Activated T-cell treated with anti-CD3 and anti-CD28 coated beads, Interleukin-2, amount 50 U/mL, for 72 hours (primary cell): ENCODE measurements around the gene TMPRSS11D. TPM values are rescaled to one million over a fixed set of nuclear protein-coding genes. Genes with fewer than 3 reads are reported as not detected.

Experiments
- ATAC-seq, 2 donors: fragments of 150-1000 bp; cut with Tn5 transposase; replicated peaks in 1 of 2; 2 replicates each; pipeline ENCODE4 v1.10.0; 2021; ENCODE audit warnings: moderate library complexity in 2 of 2, mild to moderate bottlenecking in 1 of 2
- DNase-seq, 2 donors: peaks; one replicate each; pipeline ENCODE4 v3.0.0; 2021 to 2022; ENCODE audit warnings: mixed read lengths in 1 of 2
- H3K27ac Mint-ChIP-seq: one replicate; pipeline ENCODE4 v1.8.0; 2022; ENCODE audit warnings: mild to moderate bottlenecking, moderate library complexity, mixed read lengths
- H3K27me3 Mint-ChIP-seq: one replicate; pipeline ENCODE4 v1.8.0; 2022; ENCODE audit warnings: low read depth, mixed read lengths
- H3K36me3 Mint-ChIP-seq, 2 donors: one replicate each; pipeline ENCODE4 v1.8.0; 2022; ENCODE audit warnings: mixed read lengths in 2 of 2, mild to moderate bottlenecking in 1 of 2; ENCODE audit not compliant: insufficient read depth in 2 of 2
- H3K4me1 Mint-ChIP-seq: one replicate; pipeline ENCODE4 v1.8.0; 2022; ENCODE audit warnings: low read depth, mixed read lengths
- H3K4me3 Mint-ChIP-seq, 2 donors: one replicate each; pipeline ENCODE4 v1.8.0; 2022; ENCODE audit warnings: mild to moderate bottlenecking in 2 of 2, mixed read lengths in 2 of 2, moderate library complexity in 2 of 2
- H3K9me3 Mint-ChIP-seq, 2 donors: one replicate each; pipeline ENCODE4 v1.8.0; 2022; ENCODE audit warnings: mixed read lengths in 2 of 2
- total RNA-seq, 2 donors: library from RNA; stranded (reverse); gene quantifications; one replicate each; pipeline ENCODE4 v1.2.3, GENCODE V29; 2022

The TMPRSS11D gene
- total RNA-seq, 2 donors from 2014 or later = not detected

DNA sequence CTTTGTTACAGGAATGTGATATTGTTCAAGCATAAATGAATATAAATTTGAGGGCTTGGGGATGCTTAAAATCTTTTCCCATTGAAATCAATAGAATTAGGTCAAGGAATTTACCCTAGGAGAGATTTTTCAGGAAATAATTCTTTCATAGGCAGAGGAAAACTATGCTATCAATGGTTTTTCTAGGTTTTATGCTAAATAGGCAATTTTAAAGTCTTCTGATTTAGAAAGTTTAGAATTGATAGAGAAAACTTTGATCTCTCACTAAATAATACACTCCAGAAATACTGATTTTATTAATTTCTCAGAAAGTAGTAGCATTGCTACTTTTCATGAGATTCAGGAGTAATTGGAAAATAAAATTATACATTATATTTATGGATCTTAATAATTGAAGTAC, 93.1 kb downstream of the TMPRSS11D start:
- ATAC-seq (no peak), DNase-seq (no peak)
- peaks cover 0 to 3% of the 10 kb centered on the region in 2 donors for H3K9me3 Mint-ChIP-seq
- peaks cover 0 to 4% of the 10 kb centered on the region in 2 donors for H3K36me3 Mint-ChIP-seq
- no peaks in the 10 kb centered on the region for H3K27me3 Mint-ChIP-seq
- no peak overlapping the region for H3K27ac Mint-ChIP-seq
- H3K4me3 Mint-ChIP-seq = no peak overlapping the region
- no peaks in the 10 kb centered on the region for H3K4me1 Mint-ChIP-seq

DNA sequence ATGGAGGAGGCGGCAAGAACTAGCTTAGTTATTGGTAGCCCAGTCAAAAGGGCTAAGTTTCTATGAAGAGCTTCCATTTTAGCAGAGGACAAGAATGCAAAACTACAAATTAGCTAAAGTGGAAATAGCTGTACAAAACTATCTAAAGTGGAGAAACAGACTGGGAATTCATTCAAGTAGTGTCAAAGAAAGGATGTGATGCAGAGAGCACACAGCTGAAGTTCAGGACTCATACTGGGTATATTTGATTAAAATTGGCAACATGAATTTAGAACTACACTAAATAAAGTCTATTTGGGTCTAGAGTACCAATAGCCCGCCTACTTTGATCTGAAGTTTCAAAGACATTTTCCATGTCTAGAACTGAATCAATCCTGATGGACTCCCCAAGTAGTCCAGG, 96.5 kb downstream of the TMPRSS11D start:
- DNase-seq (no peak), ATAC-seq (no peak)
- no peak overlapping the region for H3K27ac Mint-ChIP-seq
- peaks cover 0 to 3% of the 10 kb centered on the region in 2 donors for H3K9me3 Mint-ChIP-seq
- H3K27me3 Mint-ChIP-seq = no peaks in the 10 kb centered on the region
- peaks cover 0 to 4% of the 10 kb centered on the region in 2 donors for H3K36me3 Mint-ChIP-seq
- H3K4me1 Mint-ChIP-seq = no peaks in the 10 kb centered on the region
- no peak overlapping the region for H3K4me3 Mint-ChIP-seq

DNA sequence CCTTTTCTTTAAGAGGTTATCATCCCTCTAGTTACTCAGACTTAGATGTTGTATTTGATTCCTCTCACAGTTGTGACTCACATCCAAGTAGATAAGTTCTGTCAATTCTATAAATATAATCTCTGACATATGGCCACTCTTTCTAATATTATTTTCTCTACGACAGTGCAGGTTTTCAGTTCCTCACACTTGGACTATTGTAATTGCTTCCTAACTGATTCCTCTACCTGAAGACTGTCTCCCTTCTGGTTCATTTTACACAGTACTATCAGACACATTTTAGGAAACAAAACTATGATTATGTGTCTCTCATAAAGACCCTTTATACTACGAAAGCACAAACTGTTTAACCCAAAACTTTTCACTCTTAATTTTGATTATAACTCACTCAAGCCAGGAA, 98.3 kb downstream of the TMPRSS11D start:
- ATAC-seq (peak in 1 of 2 donors; percentile 30), DNase-seq (no peak)
- H3K36me3 Mint-ChIP-seq = no peaks in the 10 kb centered on the region
- no peak overlapping the region for H3K4me3 Mint-ChIP-seq
- no peaks in the 10 kb centered on the region for H3K9me3 Mint-ChIP-seq
- no peaks in the 10 kb centered on the region for H3K4me1 Mint-ChIP-seq
- H3K27me3 Mint-ChIP-seq = no peaks in the 10 kb centered on the region
- no peak overlapping the region for H3K27ac Mint-ChIP-seq

DNA sequence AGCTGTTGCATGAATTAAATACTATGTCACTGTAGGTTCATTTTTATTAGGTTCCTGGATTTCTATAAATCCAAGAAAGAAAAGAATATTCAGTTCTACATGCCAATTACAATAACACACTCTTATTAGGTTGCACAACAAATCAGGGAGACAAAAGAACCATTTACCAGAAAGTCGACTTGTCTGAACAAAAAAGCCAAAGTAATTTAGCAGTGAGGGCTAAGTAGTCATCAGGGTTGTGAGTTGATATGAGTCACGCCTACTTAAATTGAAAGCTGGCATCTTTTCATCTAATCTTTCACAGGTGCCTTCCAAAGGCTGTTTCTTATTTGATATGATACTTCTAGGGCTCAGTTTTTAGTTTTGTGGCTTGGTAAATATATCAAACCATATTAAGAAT, 104.2 kb downstream of the TMPRSS11D start:
- Mint-ChIP-seq H3K4me1 (peaks cover 7% of the 10 kb centered on the region), H3K27ac (no peak overlapping the region), H3K36me3 (no peaks in the 10 kb centered on the region), H3K27me3 (no peaks in the 10 kb centered on the region), H3K4me3 (no peak overlapping the region), H3K9me3 (no peaks in the 10 kb centered on the region)
- DNase-seq = no peak
- ATAC-seq = peak; percentile 64 to 67

DNA sequence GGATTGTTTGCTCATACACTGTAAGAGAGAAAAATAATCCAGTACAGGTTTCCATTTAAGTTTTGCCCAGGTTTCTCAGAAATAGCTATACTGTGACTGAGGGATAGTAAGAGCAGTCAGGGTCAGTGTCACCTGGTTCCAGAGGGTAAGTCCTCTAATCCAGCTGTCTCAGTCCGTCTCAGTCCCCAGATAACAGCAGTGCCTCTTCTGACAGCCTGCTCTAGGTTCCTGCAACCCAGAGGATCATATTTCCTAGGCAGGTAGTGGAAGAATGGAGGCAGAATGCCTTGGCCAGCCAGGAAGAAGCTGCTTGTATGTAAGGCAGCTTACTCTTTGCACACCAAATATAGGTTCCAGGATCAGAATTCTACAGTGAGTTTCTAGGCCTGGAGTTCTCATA, 107.1 kb downstream of the TMPRSS11D start:
- H3K9me3 Mint-ChIP-seq = no peaks in the 10 kb centered on the region
- H3K27ac Mint-ChIP-seq = no peak overlapping the region
- H3K4me1 Mint-ChIP-seq = peaks cover 7% of the 10 kb centered on the region
- no peak overlapping the region for H3K4me3 Mint-ChIP-seq
- no peaks in the 10 kb centered on the region for H3K36me3 Mint-ChIP-seq
- ATAC-seq (no peak), DNase-seq (no peak)
- no peaks in the 10 kb centered on the region for H3K27me3 Mint-ChIP-seq

Other genes starting within 250 kb of the TMPRSS11D start
- gene UBA6, start 182.8 kb downstream of the TMPRSS11D start, total RNA-seq = 10 to 100 TPM; 88.4 to 98.6 TPM
- not detected for gene GNRHR, start 129.6 kb downstream of the TMPRSS11D start, total RNA-seq
- gene TMPRSS11A, start 79.5 kb upstream of the TMPRSS11D start, total RNA-seq = not detected
- gene TMPRSS11F, start 245.9 kb upstream of the TMPRSS11D start, total RNA-seq = not detected